Body of pancreas (tissue), 4 donors: ENCODE results near the gene DNAJC30.

Source experiments
- POLR2A ChIP-seq, 3 donors: fragments of 450-650 bp; IDR thresholded peaks; one replicate each; pipeline ENCODE4 v1.6.1; 2016; ENCODE audit warnings: antibody characterized with exemption in 3 of 3, mild to moderate bottlenecking in 2 of 3
- TF ChIP-seq, protein P1 (sequence below), 7 experiments: fragments of 450-650 bp in 4 of 7; fragments of 200-600 bp in 3 of 7; sonication (generic) in 3 of 7; IDR thresholded peaks; one replicate each; pipeline ENCODE4 v1.5.1; 2016 to 2019; ENCODE audit warnings: antibody characterized with exemption in 7 of 7

DNA sequence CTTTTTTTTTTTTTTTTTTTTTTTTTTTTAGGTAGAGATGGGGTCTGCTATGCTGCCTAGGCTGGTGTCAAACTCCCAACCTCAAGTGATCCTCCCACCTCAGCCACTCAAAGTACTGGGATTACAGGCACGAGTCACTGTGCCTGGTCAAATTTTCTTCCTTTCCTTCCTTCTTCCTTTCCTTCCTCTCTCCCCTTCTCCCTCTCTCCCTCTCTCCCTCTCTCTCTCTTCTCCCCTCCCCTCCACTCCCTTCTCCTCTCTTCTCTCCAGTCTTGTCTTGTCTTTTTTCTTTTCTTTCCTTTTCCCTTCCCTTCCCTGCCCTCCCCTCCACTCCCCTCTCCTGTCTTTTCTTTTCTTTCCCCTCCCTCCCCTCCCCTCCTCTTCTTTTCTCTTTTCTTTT is 51.7 kb downstream of the DNAJC30 start:
- TF ChIP-seq, protein P1, sequence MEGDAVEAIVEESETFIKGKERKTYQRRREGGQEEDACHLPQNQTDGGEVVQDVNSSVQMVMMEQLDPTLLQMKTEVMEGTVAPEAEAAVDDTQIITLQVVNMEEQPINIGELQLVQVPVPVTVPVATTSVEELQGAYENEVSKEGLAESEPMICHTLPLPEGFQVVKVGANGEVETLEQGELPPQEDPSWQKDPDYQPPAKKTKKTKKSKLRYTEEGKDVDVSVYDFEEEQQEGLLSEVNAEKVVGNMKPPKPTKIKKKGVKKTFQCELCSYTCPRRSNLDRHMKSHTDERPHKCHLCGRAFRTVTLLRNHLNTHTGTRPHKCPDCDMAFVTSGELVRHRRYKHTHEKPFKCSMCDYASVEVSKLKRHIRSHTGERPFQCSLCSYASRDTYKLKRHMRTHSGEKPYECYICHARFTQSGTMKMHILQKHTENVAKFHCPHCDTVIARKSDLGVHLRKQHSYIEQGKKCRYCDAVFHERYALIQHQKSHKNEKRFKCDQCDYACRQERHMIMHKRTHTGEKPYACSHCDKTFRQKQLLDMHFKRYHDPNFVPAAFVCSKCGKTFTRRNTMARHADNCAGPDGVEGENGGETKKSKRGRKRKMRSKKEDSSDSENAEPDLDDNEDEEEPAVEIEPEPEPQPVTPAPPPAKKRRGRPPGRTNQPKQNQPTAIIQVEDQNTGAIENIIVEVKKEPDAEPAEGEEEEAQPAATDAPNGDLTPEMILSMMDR (IDR thresholded peaks at IDR 0.05) = no peak
- TF ChIP-seq POLR2A (IDR thresholded peaks at IDR 0.05) = no peak
